HEK293 (cell line): ENCODE results near the gene PMP22.

Experiments
- CTCF ChIA-PET: fragments of 350-600 bp; formaldehyde crosslinking; extraction: SDS; loops from one replicate; lab custom pipeline; 2021; ENCODE audit warnings: antibody characterized with exemption; lab: Yijun Ruan, JAX
- POLR2A ChIA-PET: fragments of 300-600 bp; formaldehyde crosslinking; extraction: SDS; loops from one replicate; lab custom pipeline; 2020; ENCODE audit warnings: antibody characterized with exemption, inconsistent platforms; lab: Yijun Ruan, JAX
- H3K27ac ChIP-seq: fragments of 200-500 bp; sonication (Bioruptor generic); 2 replicates; pipeline ENCODE4 v1.5.1; 2014; ENCODE audit warnings: low read depth, low read length, control low read depth, inconsistent platforms; ENCODE audit errors: extremely low read depth
- H3K36me3 ChIP-seq, 2 experiments: fragments of 200-500 bp in 1 of 2; sonication (Bioruptor generic) in 1 of 2; 1 replicate in 1 of 2; 2 replicates in 1 of 2; pipeline ENCODE4 v1.5.1; 2014 to 2017; ENCODE audit warnings: inconsistent platforms in 2 of 2, low read length in 2 of 2; ENCODE audit not compliant: control insufficient read depth in 2 of 2, insufficient read depth in 1 of 2
- H3K4me1 ChIP-seq: fragments of 200-500 bp; sonication (Bioruptor generic); 2 replicates; pipeline ENCODE4 v1.5.1; 2014; ENCODE audit warnings: mild to moderate bottlenecking, low read length, inconsistent platforms; ENCODE audit not compliant: control insufficient read depth, insufficient read depth
- H3K4me3 ChIP-seq: 2 replicates; pipeline ENCODE4 v1.5.1; 2011; ENCODE audit warnings: low read depth, mild to moderate bottlenecking, control low read depth, low read length, moderate library complexity
- H3K9me3 ChIP-seq: fragments of 200-500 bp; sonication (Bioruptor generic); 2 replicates; pipeline ENCODE4 v1.5.1; 2014; ENCODE audit warnings: low read depth, low read length, inconsistent platforms; ENCODE audit not compliant: control insufficient read depth, insufficient read depth
- HIC1 ChIP-seq: fragments of 450-650 bp; formaldehyde crosslinking; IDR thresholded peaks from 2 replicates; pipeline ENCODE4 v1.5.1; 2016; ENCODE audit warnings: missing biosample characterization, missing genetic modification characterization
- KLF17 ChIP-seq: fragments of 450-650 bp; formaldehyde crosslinking; IDR thresholded peaks from 2 replicates; pipeline ENCODE4 v1.5.1; 2016; ENCODE audit warnings: missing biosample characterization, missing genetic modification characterization
- PRDM4 ChIP-seq: fragments of 450-650 bp; formaldehyde crosslinking; IDR thresholded peaks from 2 replicates; pipeline ENCODE4 v1.5.1; 2017; ENCODE audit warnings: missing biosample characterization, missing genetic modification characterization
- TRIM28 ChIP-seq: IDR thresholded peaks from 2 replicates; pipeline ENCODE4 v1.6.1; 2011; ENCODE audit warnings: low read length, control low read depth, borderline replicate concordance
- TSHZ1 ChIP-seq: fragments of 450-650 bp; formaldehyde crosslinking; IDR thresholded peaks from 2 replicates; pipeline ENCODE4 v1.5.1; 2016; ENCODE audit warnings: missing biosample characterization, missing genetic modification characterization, borderline replicate concordance
- ZBTB8A ChIP-seq: fragments of 450-650 bp; formaldehyde crosslinking; IDR thresholded peaks from 2 replicates; pipeline ENCODE4 v1.5.1; 2016; ENCODE audit warnings: missing biosample characterization, missing genetic modification characterization
- ZIC2 ChIP-seq: fragments of 450-650 bp; formaldehyde crosslinking; IDR thresholded peaks from 2 replicates; pipeline ENCODE4 v1.5.1; 2016; ENCODE audit warnings: missing biosample characterization, missing genetic modification characterization
- ZNF146 ChIP-seq: fragments of 450-650 bp; formaldehyde crosslinking; IDR thresholded peaks from 2 replicates; pipeline ENCODE4 v1.5.1; 2016; ENCODE audit warnings: missing biosample characterization, missing genetic modification characterization
- ZNF157 ChIP-seq: fragments of 450-650 bp; formaldehyde crosslinking; IDR thresholded peaks from 2 replicates; pipeline ENCODE4 v1.5.1; 2016; ENCODE audit warnings: missing biosample characterization, missing genetic modification characterization
- ZNF18 ChIP-seq: fragments of 450-650 bp; formaldehyde crosslinking; IDR thresholded peaks from 2 replicates; pipeline ENCODE4 v1.5.1; 2016; ENCODE audit warnings: missing biosample characterization, missing genetic modification characterization
- ZNF214 ChIP-seq: fragments of 450-650 bp; formaldehyde crosslinking; IDR thresholded peaks from 2 replicates; pipeline ENCODE4 v1.5.1; 2017; ENCODE audit warnings: missing biosample characterization, mild to moderate bottlenecking, missing genetic modification characterization, borderline replicate concordance
- ZNF292 ChIP-seq: fragments of 450-650 bp; formaldehyde crosslinking; IDR thresholded peaks from 2 replicates; pipeline ENCODE4 v1.5.1; 2016; ENCODE audit warnings: low read depth, missing biosample characterization, missing genetic modification characterization, borderline replicate concordance
- ZNF394 ChIP-seq: fragments of 450-650 bp; formaldehyde crosslinking; IDR thresholded peaks from 2 replicates; pipeline ENCODE4 v1.5.1; 2016; ENCODE audit warnings: missing biosample characterization, missing genetic modification characterization, mild to moderate bottlenecking, moderate library complexity, borderline replicate concordance
- ZNF544 ChIP-seq: fragments of 450-650 bp; formaldehyde crosslinking; IDR thresholded peaks from 2 replicates; pipeline ENCODE4 v1.5.0; 2017; ENCODE audit warnings: missing biosample characterization, missing genetic modification characterization
- ZNF701 ChIP-seq: fragments of 450-650 bp; formaldehyde crosslinking; IDR thresholded peaks from 2 replicates; pipeline ENCODE4 v1.5.1; 2016; ENCODE audit warnings: missing biosample characterization, missing genetic modification characterization

PMP22 gene

GRCh38 chr17:15309793-15310192, 44.7 kb upstream of the PMP22 start:
- TF ChIP-seq ZNF292 (no peak), HIC1 (tag by site-specific recombination) (no peak), TSHZ1 (tag by site-specific recombination) (no peak), ZIC2 (tag by site-specific recombination) (no peak), ZNF157 (tag by site-specific recombination) (no peak), KLF17 (tag by site-specific recombination) (no peak), ZNF18 (tag by site-specific recombination) (no peak)
- no peaks in the 10 kb centered on the region for H3K9me3 ChIP-seq
- H3K4me1 ChIP-seq, result no peaks in the 10 kb centered on the region
- ChIA-PET POLR2A (no interaction called here), CTCF (no interaction called here)
- H3K4me3 ChIP-seq, result no peak overlapping the region
- H3K27ac ChIP-seq, result no peak overlapping the region
- H3K36me3 ChIP-seq, result no peaks in the 10 kb centered on the region

GRCh38 chr17:15309236-15309635, 44.1 kb upstream of the PMP22 start:
- CTCF ChIA-PET, result no interaction called here
- no peak overlapping the region for H3K27ac ChIP-seq
- no peaks in the 10 kb centered on the region for H3K9me3 ChIP-seq
- H3K36me3 ChIP-seq, result no peaks in the 10 kb centered on the region
- POLR2A ChIA-PET, result no interaction called here
- H3K4me3 ChIP-seq, result no peak overlapping the region
- TF ChIP-seq ZNF146 (no peak), ZNF701 (tag by site-specific recombination) (peak; percentile 93; the same call in 1 of the 2 replicates)
- no peaks in the 10 kb centered on the region for H3K4me1 ChIP-seq

- H3K9me3 ChIP-seq, result no peaks in the 10 kb centered on the region
- ChIA-PET CTCF (no interaction called here), POLR2A (no interaction called here)
- H3K4me1 ChIP-seq, result no peaks in the 10 kb centered on the region
- no peak overlapping the region for H3K27ac ChIP-seq
- H3K4me3 ChIP-seq, result no peak overlapping the region
- H3K36me3 ChIP-seq, result no peaks in the 10 kb centered on the region
- TF ChIP-seq PRDM4 (no peak), TRIM28 (no peak), ZNF394 (tag by site-specific recombination) (no peak), ZNF544 (tag by site-specific recombination) (no peak), ZNF146 (no peak), ZNF214 (tag by site-specific recombination) (no peak), ZBTB8A (tag by site-specific recombination) (no peak)
Observed at GRCh38 chr17:15308758-15309157, 43.6 kb upstream of the PMP22 start.
